H9 (cell line): Measurements from ENCODE around the gene SLC36A2. TPM values are rescaled to one million over a fixed set of nuclear protein-coding genes. Genes with fewer than 3 reads are reported as not detected.

ENCODE experiments used
- DNase-seq: peaks from one replicate; pipeline ENCODE4 v3.0.0-alpha.2; 2017
- H2AFZ ChIP-seq: one replicate; pipeline ENCODE4 v1.6.1; 2013; ENCODE audit warnings: mild to moderate bottlenecking, low read length, control low read depth, moderate library complexity
- H2AK5ac ChIP-seq: 2 replicates; pipeline ENCODE4 v1.6.1; 2013; ENCODE audit warnings: low read length, control low read depth, mixed read lengths; ENCODE audit not compliant: insufficient read length
- H2BK120ac ChIP-seq: one replicate; pipeline ENCODE4 v1.6.1; 2013; ENCODE audit warnings: low read depth, mild to moderate bottlenecking, low read length, control low read depth, inconsistent platforms; ENCODE audit not compliant: poor library complexity, severe bottlenecking
- H2BK12ac ChIP-seq: 2 replicates; pipeline ENCODE4 v1.6.1; 2013; ENCODE audit warnings: low read length, control low read depth, mixed read lengths, low read depth; ENCODE audit not compliant: insufficient read length
- H2BK15ac ChIP-seq: 2 replicates; pipeline ENCODE4 v1.6.1; 2013; ENCODE audit warnings: low read depth, low read length, control low read depth
- H2BK20ac ChIP-seq: one replicate; pipeline ENCODE4 v1.6.1; 2013; ENCODE audit warnings: low read depth, mild to moderate bottlenecking, low read length, control low read depth, inconsistent platforms; ENCODE audit not compliant: poor library complexity, severe bottlenecking
- H2BK5ac ChIP-seq: 2 replicates; pipeline ENCODE4 v1.6.1; 2013; ENCODE audit warnings: low read length, control low read depth, mixed read lengths; ENCODE audit not compliant: insufficient read length
- H3K14ac ChIP-seq: 2 replicates; pipeline ENCODE4 v1.6.1; 2013; ENCODE audit warnings: low read length, control low read depth; ENCODE audit not compliant: insufficient read depth
- H3K18ac ChIP-seq: 2 replicates; pipeline ENCODE4 v1.6.1; 2013; ENCODE audit warnings: low read depth, mild to moderate bottlenecking, mixed read lengths, low read length, control low read depth; ENCODE audit not compliant: insufficient read length
- H3K23ac ChIP-seq: 2 replicates; pipeline ENCODE4 v1.6.1; 2013; ENCODE audit warnings: low read length, control low read depth, mixed read lengths, low read depth; ENCODE audit not compliant: insufficient read length
- H3K23me2 ChIP-seq: 2 replicates; pipeline ENCODE4 v1.6.1; 2013; ENCODE audit warnings: low read depth, mild to moderate bottlenecking, mixed read lengths, low read length, control low read depth; ENCODE audit not compliant: insufficient read length, poor library complexity, severe bottlenecking
- H3K27ac ChIP-seq: 2 replicates; pipeline ENCODE4 v1.5.1; 2013; ENCODE audit warnings: low read length, control low read depth, mixed read lengths, low read depth; ENCODE audit not compliant: insufficient read length
- H3K27me3 ChIP-seq: 2 replicates; pipeline ENCODE4 v1.6.1; 2013; ENCODE audit warnings: low read length, control low read depth, inconsistent platforms; ENCODE audit not compliant: insufficient read depth
- H3K4ac ChIP-seq: 2 replicates; pipeline ENCODE4 v1.6.1; 2013; ENCODE audit warnings: low read depth, mild to moderate bottlenecking, control low read depth, inconsistent platforms, low read length, moderate library complexity
- H3K4me1 ChIP-seq: 2 replicates; pipeline ENCODE4 v1.6.1; 2013; ENCODE audit warnings: low read length, control low read depth, inconsistent platforms; ENCODE audit not compliant: insufficient read depth
- H3K4me2 ChIP-seq: 2 replicates; pipeline ENCODE4 v1.6.1; 2013; ENCODE audit warnings: low read length, control low read depth, mixed read lengths; ENCODE audit not compliant: insufficient read length, insufficient read depth
- H3K56ac ChIP-seq: 2 replicates; pipeline ENCODE4 v1.6.1; 2013; ENCODE audit warnings: low read depth, mild to moderate bottlenecking, mixed read lengths, low read length, control low read depth; ENCODE audit not compliant: insufficient read length
- H3K79me1 ChIP-seq: 2 replicates; pipeline ENCODE4 v1.6.1; 2013; ENCODE audit warnings: low read depth, mild to moderate bottlenecking, moderate library complexity, low read length, control low read depth, inconsistent platforms; ENCODE audit not compliant: insufficient read depth, poor library complexity, severe bottlenecking
- H3K79me2 ChIP-seq: 2 replicates; pipeline ENCODE4 v1.6.1; 2013; ENCODE audit warnings: low read length, control low read depth, inconsistent platforms; ENCODE audit not compliant: insufficient read depth
- H3K9ac ChIP-seq: 2 replicates; pipeline ENCODE4 v1.6.1; 2013; ENCODE audit warnings: low read length, control low read depth, mixed read lengths; ENCODE audit not compliant: insufficient read length; ENCODE audit errors: extremely low read depth
- H3K9me3 ChIP-seq: one replicate; pipeline ENCODE4 v1.6.1; 2013; ENCODE audit warnings: low read depth, low read length, inconsistent platforms; ENCODE audit not compliant: control insufficient read depth
- H3T11ph ChIP-seq: one replicate; pipeline ENCODE4 v1.6.1; 2013; ENCODE audit warnings: mild to moderate bottlenecking, low read length, control low read depth, inconsistent platforms
- H4K20me1 ChIP-seq: one replicate; pipeline ENCODE4 v1.6.1; 2013; ENCODE audit not compliant: control insufficient read depth, insufficient read length, insufficient read depth
- H4K5ac ChIP-seq: 2 replicates; pipeline ENCODE4 v1.6.1; 2013; ENCODE audit warnings: low read depth, mild to moderate bottlenecking, mixed read lengths, low read length, control low read depth; ENCODE audit not compliant: insufficient read length
- H4K8ac ChIP-seq: replicated peaks from 2 replicates; pipeline ENCODE4 v1.6.1; 2013; ENCODE audit warnings: low read length, control low read depth, mixed read lengths, low read depth; ENCODE audit not compliant: insufficient read length
- H4K91ac ChIP-seq: 2 replicates; pipeline ENCODE4 v1.6.1; 2013; ENCODE audit warnings: low read depth, mild to moderate bottlenecking, moderate library complexity, mixed read lengths, low read length, control low read depth; ENCODE audit not compliant: insufficient read length
- H3K27ac Mint-ChIP-seq, 3 experiments: 2 replicates in 2 of 3; 3 replicates in 1 of 3; pipeline ENCODE4 v1.8.0; 2020 to 2021; ENCODE audit warnings: mixed read lengths in 3 of 3, mild to moderate bottlenecking in 1 of 3, moderate library complexity in 1 of 3
- H3K27me3 Mint-ChIP-seq: 2 replicates; pipeline ENCODE4 v1.8.0; 2021; ENCODE audit warnings: low read depth, mild to moderate bottlenecking, moderate library complexity, mixed read lengths
- H3K36me3 Mint-ChIP-seq, 3 experiments: 2 replicates in 2 of 3; 3 replicates in 1 of 3; pipeline ENCODE4 v1.8.0; 2020 to 2021; ENCODE audit warnings: low read depth in 3 of 3, mixed read lengths in 3 of 3; ENCODE audit not compliant: insufficient read depth in 1 of 3
- H3K4me1 Mint-ChIP-seq, 2 experiments: 2 replicates each; pipeline ENCODE4 v1.8.0; 2020; ENCODE audit warnings: mixed read lengths in 2 of 2
- H3K4me3 Mint-ChIP-seq, 2 experiments: 2 replicates in 1 of 2; 3 replicates in 1 of 2; pipeline ENCODE4 v1.8.0; 2020 to 2021; ENCODE audit warnings: mild to moderate bottlenecking in 2 of 2, mixed read lengths in 2 of 2, moderate library complexity in 1 of 2
- H3K9me3 Mint-ChIP-seq, 2 experiments: 2 replicates in 1 of 2; 3 replicates in 1 of 2; pipeline ENCODE4 v1.8.0; 2020; ENCODE audit warnings: mild to moderate bottlenecking in 2 of 2, mixed read lengths in 2 of 2, moderate library complexity in 1 of 2
- CTCF ChIP-seq: fragments of 200-600 bp; sonication (generic); conservative IDR thresholded peaks from 3 replicates; pipeline ENCODE4 v1.8.0; 2021; ENCODE audit warnings: antibody characterized with exemption, mild to moderate bottlenecking
- WGBS: extraction: QIAGEN DNeasy Blood & Tissue Kit; methylation state at CpG from one replicate; pipeline ENCODE4 v1.1.7; 2013; ENCODE audit warnings: missing lambda C conversion rate, low lambda C conversion rate, mixed read lengths; ENCODE audit not compliant: insufficient read length; ENCODE audit errors: extremely low coverage; 5-methylcytosine and 5-hydroxymethylcytosine counted together
- total RNA-seq: library from RNA; stranded (reverse); gene quantifications from 2 replicates; pipeline ENCODE4 v1.2.1, GENCODE V29; 2021

SLC36A2 gene
- total RNA-seq, 1 experiment from 2014 or later: 0.15 TPM

DNA sequence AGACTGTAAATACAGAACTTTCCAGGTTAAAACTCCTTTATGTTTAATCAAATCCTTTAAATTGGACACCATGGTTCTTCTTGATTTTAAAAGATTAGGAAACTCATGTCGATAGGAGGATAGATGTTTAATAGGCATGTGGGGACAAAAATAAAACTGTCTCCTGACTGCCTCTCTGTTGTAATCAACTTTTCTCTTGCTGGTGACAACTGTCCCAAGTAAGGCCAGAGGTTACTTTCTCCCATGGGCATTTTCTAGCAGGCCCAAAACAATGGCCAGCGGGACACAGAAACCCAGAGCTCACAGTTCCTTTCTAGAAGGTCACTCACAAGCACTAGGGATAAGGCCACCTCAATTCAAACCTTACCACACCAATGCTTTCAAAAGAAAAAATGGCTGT is 14.5 kb downstream of the SLC36A2 start:
- Histone ChIP-seq H2AK5ac (no peak overlapping the region), H2BK5ac (no peak overlapping the region), H3K9ac (no peak overlapping the region), H2BK120ac (no peak overlapping the region), H3K23ac (no peak overlapping the region), H3K27ac (no peak overlapping the region), H4K20me1 (no peaks in the 10 kb centered on the region), H2BK15ac (no peak overlapping the region), H2BK20ac (no peak overlapping the region), H3K4me1 (no peaks in the 10 kb centered on the region), H4K5ac (no peak overlapping the region), H3K79me2 (no peaks in the 10 kb centered on the region), H3K9me3 (no peaks in the 10 kb centered on the region), H3T11ph (no peak overlapping the region), H3K27me3 (no peaks in the 10 kb centered on the region), H4K91ac (no peak overlapping the region), H2BK12ac (no peak overlapping the region), H3K56ac (no peak overlapping the region), H3K4me2 (no peak overlapping the region), H3K14ac (no peak overlapping the region), H4K8ac (no peak overlapping the region), H3K4ac (no peak overlapping the region), H2AFZ (no peak overlapping the region), H3K23me2 (no peaks in the 10 kb centered on the region), H3K18ac (no peak overlapping the region), H3K79me1 (no peaks in the 10 kb centered on the region)
- H3K4me3 Mint-ChIP-seq: no peak overlapping the region
- DNase-seq: no peak
- peaks cover 10% of the 10 kb centered on the region for H3K27me3 Mint-ChIP-seq
- H3K27ac Mint-ChIP-seq: no peak overlapping the region; a peak in 1 of 7 replicates
- H3K36me3 Mint-ChIP-seq: no peaks in the 10 kb centered on the region
- H3K9me3 Mint-ChIP-seq: no peaks in the 10 kb centered on the region
- WGBS: no CpG with 5 or more reads among the region's 2 CpGs
- no peak for TF ChIP-seq CTCF
- H3K4me1 Mint-ChIP-seq: peaks cover 12 to 16% of the 10 kb centered on the region in 2 experiments
